Head of caudate nucleus (tissue), 42 donors: Measurements from ENCODE around the gene HTT.

Experiments
- DNase-seq, 42 donors: peaks; one replicate each; pipeline versions ENCODE4 v3.0.0 to v3.0.0-alpha.2; 2020 to 2021; ENCODE audit warnings: mixed read lengths in 7 of 42
- intact Hi-C: fragments of 100-400 bp; cut with DNase I; formaldehyde crosslinking; loops from one replicate; pipeline ENCODE4 v1.15.0; 2022

The HTT gene

GRCh38 chr4:3221996-3222395 lies 147.5 kb downstream of the HTT start:
- DNase-seq: peak in 4 of 42 donors; percentile 1 to 28 (median 10)
- intact Hi-C loops: no loop called here

- intact Hi-C loops: no loop called here
- peak in 3 of 42 donors; percentile 1 to 4 (median 3) for DNase-seq
These were observed 148.9 kb downstream of the HTT start for GRCh38 chr4:3223346-3223745.

GRCh38 chr4:3223956-3224748 lies 149.7 kb downstream of the HTT start:
- intact Hi-C loops: no loop called here
- peak in 6 of 42 donors; percentile 4 to 19 (median 14) for DNase-seq

- DNase-seq: peak in 6 of 42 donors; percentile 3 to 30 (median 22)
These were observed 150.8 kb downstream of the HTT start for GRCh38 chr4:3225071-3225850.

GRCh38 chr4:3225936-3226335 lies 151.5 kb downstream of the HTT start:
- DNase-seq: peak in 4 of 42 donors; percentile 3 to 27 (median 14)

More at GRCh38 chr4:3225071-3225850, 150.8 kb downstream of the HTT start:
- intact Hi-C loops: no loop called here

GRCh38 chr4:3226467-3226866 lies 152.0 kb downstream of the HTT start:
- peak in 16 of 42 donors; percentile 6 to 65 (median 38) for DNase-seq
- intact Hi-C loops: no loop called here

More at GRCh38 chr4:3225936-3226335, 151.5 kb downstream of the HTT start:
- intact Hi-C loops: no loop called here

GRCh38 chr4:3226944-3227343 lies 152.5 kb downstream of the HTT start:
- intact Hi-C loops: no loop called here
- DNase-seq: peak in 3 of 42 donors; percentile 0 to 17 (median 15)

GRCh38 chr4:3227878-3228675 lies 153.6 kb downstream of the HTT start:
- intact Hi-C loops: no loop called here
- peak in 5 of 42 donors; percentile 3 to 24 (median 20) for DNase-seq

GRCh38 chr4:3228881-3229280 lies 154.4 kb downstream of the HTT start:
- intact Hi-C loops: no loop called here
- DNase-seq: peak in 3 of 42 donors; percentile 1 to 29 (median 12)

GRCh38 chr4:3229328-3229727 lies 154.8 kb downstream of the HTT start:
- intact Hi-C loops: no loop called here
- no peak for DNase-seq

GRCh38 chr4:3229964-3230363 lies 155.5 kb downstream of the HTT start:
- intact Hi-C loops: no loop called here
- no peak for DNase-seq

GRCh38 chr4:3231471-3231870 lies 157.0 kb downstream of the HTT start:
- DNase-seq: no peak
- intact Hi-C loops: no loop called here

GRCh38 chr4:3232001-3232400 lies 157.5 kb downstream of the HTT start:
- no peak for DNase-seq
- intact Hi-C loops: no loop called here

GRCh38 chr4:3232871-3233271 lies 158.4 kb downstream of the HTT start:
- no peak for DNase-seq
- intact Hi-C loops: no loop called here

GRCh38 chr4:3233391-3234071 lies 159.1 kb downstream of the HTT start:
- peak in 31 of 42 donors; percentile 13 to 83 (median 50) for DNase-seq
- intact Hi-C loops: no loop called here

GRCh38 chr4:3234171-3235029 lies 159.9 kb downstream of the HTT start:
- intact Hi-C loops: no loop called here
- DNase-seq: no peak

GRCh38 chr4:3235030-3235345 lies 160.5 kb downstream of the HTT start:
- no peak for DNase-seq

GRCh38 chr4:3235581-3235980 lies 161.1 kb downstream of the HTT start:
- intact Hi-C loops: no loop called here

More at GRCh38 chr4:3235030-3235345, 160.5 kb downstream of the HTT start:
- intact Hi-C loops: no loop called here

More at GRCh38 chr4:3235581-3235980, 161.1 kb downstream of the HTT start:
- no peak for DNase-seq
